Muscle of back (tissue), 13 donors: ENCODE measurements around the gene IQCC. TPM values are rescaled to one million over a fixed set of nuclear protein-coding genes. Genes with fewer than 3 reads are reported as not detected.
A peak's percentile ranks its signal among the peaks of the same experiment; 100 is the strongest.
"Not testable (repeated sequence)": the region's sequence is repeated elsewhere in the genome, so short reads cannot be mapped to it uniquely, and the experiment has no call there.

ENCODE experiments used
- DNase-seq, 3 donors: peaks; one replicate each; pipeline versions ENCODE4 v3.0.0 to v3.0.0-alpha.2; 2013
- long read RNA-seq, 9 donors: transcript quantifications; one replicate each; lab custom pipeline, GENCODE V29; 2026
- polyA plus RNA-seq, 10 donors: library from polyadenylated mRNA; unstranded; fragments of 120-200 nt; gene quantifications; one replicate each; pipeline ENCODE4 v1.2.1, GENCODE V29; 2013; ENCODE audit not compliant: insufficient read length in 10 of 10

Gene IQCC
- polyA plus RNA-seq = 1 to 10 TPM; 2.0 to 4.9 (median 3.1) TPM
- long read RNA-seq, donor 1 = 0 reads
- long read RNA-seq, donor 2 = 0 reads
- long read RNA-seq, donor 3 = 0 reads
- long read RNA-seq, donor 4 = 0 reads
- long read RNA-seq, donor 5, partial matches to known transcripts = 0 of 2 reads
- long read RNA-seq, donor 5, other reads (novel, unspliced or antisense) = 0 of 2 reads
- long read RNA-seq, donor 6 = 0 reads
- long read RNA-seq, donor 7, partial matches to known transcripts = 0 of 2 reads
- long read RNA-seq, donor 7, other reads (novel, unspliced or antisense) = 0 of 2 reads
- long read RNA-seq, donor 8, partial matches to known transcripts = 0 of 1 reads
- long read RNA-seq, donor 8, other reads (novel, unspliced or antisense) = 0 of 1 reads
- long read RNA-seq, donor 9 = 0 reads

DNA sequence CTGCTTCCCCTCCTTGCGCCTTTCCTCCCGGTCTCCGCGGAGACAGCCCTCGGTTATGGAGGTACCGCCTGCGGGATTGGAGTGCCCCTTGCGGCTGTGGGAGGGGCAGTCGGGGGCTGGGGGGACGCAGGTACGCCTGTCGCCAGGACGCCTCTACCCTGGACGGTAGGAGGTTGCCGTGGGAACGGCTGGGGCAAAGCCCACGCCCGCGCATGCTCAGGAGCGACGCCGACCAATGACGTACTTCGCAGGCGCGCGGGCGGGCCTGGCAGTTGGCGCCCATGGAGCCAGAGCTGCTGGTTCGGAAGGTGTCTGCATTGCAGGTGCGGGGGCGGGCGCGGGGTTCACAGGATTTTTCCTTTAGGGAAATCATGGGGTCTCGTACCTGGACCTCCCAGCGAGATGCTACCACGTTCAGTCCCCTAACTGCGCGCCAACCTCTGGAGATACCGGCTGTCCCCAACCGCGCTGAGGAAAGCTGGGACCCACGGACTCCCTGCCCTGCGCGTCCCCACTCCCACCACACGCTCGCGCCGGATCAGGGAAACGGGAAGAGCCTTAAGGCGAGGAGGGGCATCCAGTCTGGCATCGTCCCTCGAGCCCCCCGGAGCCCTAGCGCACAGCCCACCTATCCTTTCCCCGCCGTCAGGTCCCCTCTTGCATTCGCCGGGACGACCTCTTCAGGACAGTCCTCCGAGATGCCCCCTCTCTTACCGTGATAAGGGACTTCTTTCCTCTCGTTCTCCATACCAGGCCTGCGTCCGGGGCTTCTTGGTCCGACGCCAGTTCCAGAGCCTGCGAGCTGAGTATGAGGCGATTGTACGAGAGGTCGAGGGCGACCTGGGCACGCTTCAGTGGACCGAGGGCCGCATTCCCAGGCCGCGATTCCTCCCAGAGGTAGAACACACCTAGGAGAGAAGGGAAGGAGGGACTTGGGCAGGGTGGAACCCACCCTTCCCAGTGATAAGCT lies at the start of gene IQCC:
Gene IQCC, plus strand, starts transcription at position 271 of the 970 bp plus-strand sequence. Its CDS starts 11 bp downstream, at position 282.
- peak; percentile 78 to 95 (median 89) for DNase-seq

DNA sequence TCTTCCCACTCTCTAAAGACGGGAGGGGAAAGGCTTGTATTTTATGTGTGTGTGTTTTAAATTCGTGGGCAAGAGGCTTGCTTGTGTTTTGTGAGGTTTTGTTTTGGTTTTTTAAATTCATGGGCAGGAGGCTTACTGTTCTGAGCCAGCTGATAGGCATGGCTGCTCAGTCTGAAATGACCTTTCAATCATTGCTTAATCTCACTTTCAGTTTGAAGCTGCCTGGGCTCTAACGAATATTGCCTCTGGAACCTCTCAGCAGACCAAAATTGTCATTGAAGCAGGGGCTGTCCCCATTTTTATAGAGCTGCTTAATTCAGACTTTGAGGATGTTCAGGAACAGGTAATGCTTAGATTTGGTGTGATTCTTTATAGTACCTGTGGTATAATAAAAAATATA lies 46.3 kb upstream of the IQCC start:
- no peak for DNase-seq

DNA sequence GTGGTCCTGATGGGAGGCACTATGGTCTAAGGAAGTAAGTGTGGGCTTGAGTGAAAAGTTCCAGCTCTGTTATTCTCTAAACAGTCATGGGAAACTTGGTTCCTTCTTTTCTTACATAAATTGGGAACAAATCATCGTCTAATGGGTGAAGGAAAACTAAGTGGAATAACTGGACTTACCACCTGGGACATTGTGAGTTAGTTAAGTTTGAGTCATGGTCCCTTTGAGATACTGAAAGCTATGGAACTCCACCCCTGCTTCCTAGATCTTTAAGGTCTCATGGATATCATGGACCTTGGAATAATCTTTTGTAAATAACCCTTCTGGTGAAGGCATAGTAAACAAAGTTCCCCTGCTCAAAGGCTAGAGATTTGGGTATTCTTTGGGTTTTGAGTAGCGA lies 42.1 kb upstream of the IQCC start:
- DNase-seq = no peak

DNA sequence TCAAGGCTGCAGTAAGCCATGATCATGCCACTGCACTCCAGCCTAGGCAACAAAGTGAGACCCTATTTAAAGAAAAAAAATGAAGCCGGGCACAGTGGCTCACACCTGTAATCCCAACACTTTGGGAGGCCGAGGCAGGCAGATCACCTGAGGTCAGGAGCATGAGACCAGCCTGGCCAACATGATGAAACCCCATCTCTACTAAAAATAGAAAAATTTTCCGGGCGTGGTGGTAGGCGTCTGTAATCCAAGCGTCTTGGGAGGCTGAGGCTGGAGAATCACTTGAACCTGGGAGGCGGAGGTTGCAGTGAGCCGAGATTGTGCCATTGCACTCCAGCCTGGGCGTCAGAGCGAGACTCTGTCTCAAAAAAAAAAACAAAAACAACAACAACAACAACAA lies 39.8 kb upstream of the IQCC start:
- not testable (repeated sequence) for DNase-seq

DNA sequence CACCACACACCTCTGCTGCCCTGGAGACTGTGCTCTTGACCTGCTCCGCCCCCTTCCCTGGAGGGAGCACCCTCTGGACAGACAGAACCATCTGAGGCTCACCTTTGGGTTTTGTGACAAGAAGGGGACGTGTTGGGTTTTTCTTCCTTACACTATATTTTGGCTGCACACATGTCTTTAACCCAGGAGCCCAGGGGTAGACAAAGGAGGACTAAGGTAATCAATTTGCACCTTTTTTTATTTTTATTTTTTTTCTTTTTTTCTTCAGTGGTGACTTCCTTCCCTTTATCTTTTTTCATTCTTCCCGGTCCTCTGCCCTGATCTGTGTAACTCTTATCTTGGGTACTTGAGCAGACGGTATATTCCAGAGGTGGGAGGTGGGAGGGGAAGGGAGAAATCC lies 34.5 kb upstream of the IQCC start:
- no peak for DNase-seq

- DNase-seq = no peak
Measured at GRCh38 chr1:32172621-32173245, 32.7 kb upstream of the IQCC start.

DNA sequence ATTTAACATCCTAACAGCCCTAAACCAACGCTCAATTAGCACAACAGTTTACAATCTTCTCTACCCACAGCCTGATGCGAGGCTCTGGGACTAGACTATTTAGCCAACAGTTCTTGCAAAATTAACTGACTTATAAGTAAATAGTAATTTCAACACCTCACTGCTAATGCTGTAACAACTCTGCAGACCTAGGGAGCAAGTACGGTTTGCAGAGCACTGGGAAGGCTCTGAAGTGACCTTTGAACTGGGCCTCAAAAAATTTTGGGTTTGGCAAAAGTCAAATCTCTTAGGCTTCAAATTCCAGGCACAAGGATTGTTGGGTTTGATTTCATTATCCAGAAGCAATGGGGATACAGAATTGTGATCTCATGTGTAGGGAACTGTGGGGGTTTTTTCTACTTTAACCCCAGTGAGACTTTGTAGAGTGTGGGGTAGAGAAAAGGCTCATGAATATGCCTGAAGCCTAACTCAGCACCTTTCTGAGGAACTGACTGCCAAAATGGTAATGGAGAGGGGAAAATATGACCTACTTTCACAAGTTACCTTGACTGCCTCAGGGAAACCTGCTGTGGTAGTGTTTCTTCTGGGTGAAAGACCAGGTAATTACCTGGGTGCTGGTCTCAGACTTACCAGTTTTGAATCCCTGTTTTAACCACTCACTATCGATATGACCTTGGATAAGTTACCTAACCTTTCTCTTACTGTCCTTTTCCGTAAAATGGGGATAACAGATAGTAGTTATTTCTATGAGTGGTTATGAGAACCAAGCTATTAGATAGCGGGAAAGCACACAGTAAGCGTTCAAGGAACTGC lies 26.9 kb upstream of the IQCC start:
- no peak for DNase-seq

GRCh38 chr1:32179193-32179442 lies 26.4 kb upstream of the IQCC start:
- DNase-seq = no peak

DNA sequence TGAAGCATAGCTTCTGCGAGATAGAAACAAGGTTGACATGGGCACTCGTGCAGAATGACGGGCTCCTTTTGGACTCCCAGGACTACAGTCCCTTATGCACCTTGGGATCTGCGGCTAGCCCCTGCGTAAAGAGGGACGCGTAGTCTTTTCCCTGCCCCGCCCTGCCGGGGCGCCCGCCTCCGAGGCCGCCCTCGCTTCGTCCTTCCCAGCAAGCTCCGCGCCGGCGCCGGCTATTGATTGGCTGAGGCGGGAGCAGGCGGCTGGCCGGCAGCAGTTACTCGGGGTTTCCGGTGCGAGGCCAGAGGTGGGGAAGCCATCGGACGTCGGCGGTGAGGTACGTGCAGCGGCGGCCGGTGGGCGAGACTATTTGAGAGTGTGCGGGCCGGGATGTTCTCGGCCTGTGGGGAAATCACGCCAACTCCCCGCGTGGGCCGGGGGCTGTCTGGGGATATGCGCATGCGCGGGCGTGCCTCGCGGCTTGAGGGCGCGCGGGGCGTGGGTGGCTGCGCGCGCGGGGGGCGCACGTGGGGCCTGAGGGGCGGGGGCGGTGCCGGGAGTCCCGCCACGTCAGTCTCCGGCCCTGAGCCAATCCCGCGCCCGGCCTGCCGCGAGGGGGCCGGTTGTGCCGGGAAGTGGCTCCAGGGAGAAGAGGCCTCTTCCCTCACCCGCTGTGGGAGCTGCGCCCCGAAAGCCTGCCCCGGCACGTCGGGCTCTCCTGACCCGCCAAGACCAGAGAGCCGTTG lies 25.9 kb upstream of the IQCC start, which contains the start of gene TXLNA:
Gene TXLNA, plus strand, starts transcription at position 233 of the 743 bp plus-strand sequence. CDS start 671 bp downstream, outside the sequence.
- peak; percentile 93 to 99 (median 96) for DNase-seq

GRCh38 chr1:32180186-32181060 lies 25.0 kb upstream of the IQCC start:
- peak in 1 of 3 donors; percentile 59 for DNase-seq

DNA sequence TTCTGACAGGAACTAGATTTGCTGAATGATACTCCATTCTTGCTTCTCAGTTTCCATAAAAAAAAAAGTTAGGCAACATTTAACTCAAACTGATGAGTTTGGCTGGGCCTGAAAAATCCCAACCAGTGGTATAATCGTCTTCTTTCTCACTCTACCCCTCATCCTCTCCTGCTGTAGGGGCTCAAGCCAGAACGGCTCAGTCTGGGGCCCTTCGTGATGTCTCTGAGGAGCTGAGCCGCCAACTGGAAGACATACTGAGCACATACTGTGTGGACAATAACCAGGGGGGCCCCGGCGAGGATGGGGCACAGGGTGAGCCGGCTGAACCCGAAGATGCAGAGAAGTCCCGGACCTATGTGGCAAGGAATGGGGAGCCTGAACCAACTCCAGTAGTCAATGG lies 24.4 kb upstream of the IQCC start:
- DNase-seq = no peak

DNA sequence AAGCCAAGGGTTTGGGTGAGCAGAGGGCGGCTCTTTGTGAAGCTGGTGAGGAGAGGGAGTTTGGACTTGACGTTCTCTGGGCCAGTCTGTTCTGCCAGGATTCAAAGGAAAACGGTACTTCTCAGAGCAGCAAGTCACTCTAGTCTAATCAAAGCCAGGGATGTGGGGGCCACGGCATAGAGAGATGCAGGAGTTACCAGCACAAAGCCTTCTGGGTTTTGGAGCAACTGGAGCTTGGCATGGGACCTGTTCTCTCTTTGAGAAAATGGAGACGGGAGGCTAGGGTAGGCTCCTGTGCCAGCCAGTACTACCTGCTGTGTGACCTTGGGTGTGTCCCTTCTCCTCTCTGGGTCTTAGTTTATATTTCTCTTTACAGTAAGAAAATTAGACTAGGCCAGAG lies 23.9 kb upstream of the IQCC start:
- no peak for DNase-seq

DNA sequence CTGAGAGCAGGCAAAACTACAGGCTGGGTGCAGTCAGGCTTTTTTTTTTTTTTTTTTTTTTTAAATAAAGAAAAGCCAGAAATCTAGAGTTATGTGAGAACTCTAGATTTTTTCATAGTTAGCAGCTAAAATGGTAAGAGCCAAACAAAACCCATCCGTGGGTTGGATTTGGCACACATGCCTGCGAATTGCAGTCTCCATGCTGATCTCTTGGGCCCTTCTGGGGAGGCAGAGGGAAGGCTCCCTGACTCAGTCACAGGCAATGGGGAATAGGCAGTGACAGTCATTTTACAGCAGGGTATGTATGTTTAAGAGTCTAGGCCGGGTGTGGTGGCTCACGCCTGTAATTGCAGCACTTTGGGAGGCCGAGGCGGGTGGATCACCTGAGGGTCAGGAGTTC lies 23.4 kb upstream of the IQCC start:
- no peak for DNase-seq

DNA sequence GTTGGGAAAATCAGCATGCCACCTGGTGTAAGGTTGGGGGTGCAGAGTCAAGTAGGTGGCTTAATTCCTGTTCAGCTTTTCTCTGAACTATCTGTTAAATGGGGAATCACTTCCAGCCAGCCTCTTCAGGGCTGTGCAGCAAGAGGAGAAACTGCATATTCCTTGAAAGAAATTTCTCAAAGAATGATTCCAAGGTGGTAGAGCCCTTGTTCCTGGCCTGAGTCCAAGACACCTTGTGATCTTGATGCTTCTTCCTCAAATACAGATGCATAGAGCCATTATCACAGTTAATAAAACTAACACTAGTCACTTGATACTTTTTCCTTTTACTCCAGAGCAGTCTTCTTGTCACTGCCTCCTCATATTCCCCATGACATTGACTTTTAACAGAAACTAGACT lies 20.8 kb upstream of the IQCC start:
- no peak for DNase-seq

DNA sequence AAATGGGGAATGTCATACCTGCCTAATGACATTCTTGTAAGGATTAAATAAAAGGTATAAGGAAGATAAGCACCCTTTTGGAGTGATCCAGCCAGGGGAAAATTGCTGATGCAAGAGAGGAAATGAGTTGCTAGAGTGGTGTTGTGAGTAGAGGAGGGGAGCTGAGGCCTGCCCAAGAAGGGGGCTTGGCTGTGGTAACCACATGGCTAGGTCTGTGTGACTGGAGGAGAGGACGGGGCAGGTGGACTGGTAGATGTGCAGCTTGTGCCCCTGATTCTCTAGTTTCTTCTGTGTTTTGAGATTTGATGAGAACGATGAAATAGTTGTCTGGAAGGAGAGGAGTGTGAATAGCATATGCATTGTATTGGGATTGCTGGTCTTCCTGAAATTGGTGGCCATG lies 19.4 kb upstream of the IQCC start:
- no peak for DNase-seq

DNA sequence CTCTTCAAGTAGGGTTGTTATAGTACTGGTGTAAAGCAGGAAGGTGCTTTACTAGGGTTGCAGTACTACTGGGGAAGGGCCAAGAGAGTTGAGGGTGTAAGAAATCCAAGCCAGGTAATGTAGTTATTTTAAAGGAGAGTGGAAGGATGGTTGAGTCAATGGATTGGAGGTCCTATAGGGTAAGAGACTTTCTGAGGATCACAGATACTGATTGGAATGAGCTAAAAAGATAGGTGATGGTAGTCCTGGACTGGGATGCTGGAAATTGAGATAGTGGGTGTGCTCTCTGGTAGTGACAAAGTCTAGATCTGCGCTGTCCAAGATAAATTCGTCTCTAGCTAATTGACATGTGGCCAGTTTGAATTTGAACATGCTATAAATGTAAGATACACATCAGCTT lies 19.0 kb upstream of the IQCC start:
- no peak for DNase-seq

- no peak for DNase-seq
Measured at GRCh38 chr1:32187850-32188249, 17.6 kb upstream of the IQCC start.

DNA sequence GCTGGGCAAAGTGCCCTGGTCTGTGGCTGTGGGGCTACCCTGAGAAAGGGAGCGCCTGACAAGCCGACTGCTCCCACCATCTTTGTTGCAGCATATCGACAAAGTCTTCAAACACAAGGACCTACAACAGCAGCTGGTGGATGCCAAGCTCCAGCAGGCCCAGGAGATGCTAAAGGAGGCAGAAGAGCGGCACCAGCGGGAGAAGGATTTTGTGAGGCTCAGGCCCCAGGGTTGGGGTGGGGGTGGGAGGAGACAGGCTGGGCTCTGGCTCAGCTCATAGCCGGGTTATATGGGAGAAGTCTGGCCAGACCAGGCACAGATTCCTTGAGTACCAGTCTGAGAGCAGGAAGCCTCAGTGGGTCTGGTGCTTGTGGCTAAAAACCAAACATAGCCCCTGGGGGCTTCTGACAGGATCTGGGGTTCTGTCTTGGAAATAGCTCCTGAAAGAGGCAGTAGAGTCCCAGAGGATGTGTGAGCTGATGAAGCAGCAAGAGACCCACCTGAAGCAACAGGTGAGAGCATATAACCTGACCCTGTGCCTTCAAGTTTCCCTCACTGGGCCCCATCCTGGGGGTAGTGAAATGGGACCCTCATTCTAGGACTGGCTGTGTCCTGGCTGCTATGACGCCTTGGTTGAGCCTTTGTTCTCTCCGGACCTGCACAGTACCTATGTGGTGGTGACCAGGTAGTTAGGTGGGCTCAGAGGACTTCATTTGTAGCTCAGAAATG lies 13.1 kb upstream of the IQCC start:
- DNase-seq = no peak

- DNase-seq = no peak
Measured at GRCh38 chr1:32194984-32195383, 10.5 kb upstream of the IQCC start.
